Sigmoid colon (tissue), 7 donors: ENCODE data around the gene PPP6R3. TPM values are rescaled to one million over a fixed set of nuclear protein-coding genes. Genes with fewer than 3 reads are reported as not detected.

Experiments used
- DNase-seq: peaks from one replicate; pipeline ENCODE4 v3.0.0-alpha.2; 2019
- H3K27ac ChIP-seq, 4 donors: fragments of 200-600 bp; sonication (generic); one replicate each; pipeline ENCODE4 v1.5.1; 2016 to 2019; ENCODE audit warnings: mild to moderate bottlenecking in 1 of 4
- H3K27me3 ChIP-seq, 3 donors: fragments of 200-600 bp; sonication (generic); one replicate each; pipeline ENCODE4 v1.5.1; 2019; ENCODE audit warnings: mild to moderate bottlenecking in 1 of 3
- H3K36me3 ChIP-seq, 4 donors: fragments of 200-600 bp; sonication (generic); one replicate each; pipeline ENCODE4 v1.5.1; 2016 to 2019
- H3K4me1 ChIP-seq, 4 donors: fragments of 200-600 bp; sonication (generic); one replicate each; pipeline ENCODE4 v1.5.1; 2017 to 2019
- H3K4me3 ChIP-seq, 4 donors: fragments of 200-600 bp; sonication (generic); one replicate each; pipeline ENCODE4 v1.5.1; 2017 to 2019; ENCODE audit warnings: mild to moderate bottlenecking in 2 of 4, moderate library complexity in 1 of 4
- H3K9me3 ChIP-seq, 4 donors: fragments of 200-600 bp in 3 of 4; sonication (generic) in 3 of 4; one replicate each; pipeline versions ENCODE4 v1.5.1 to v1.6.1; 2013 to 2019
- EP300 ChIP-seq, 4 donors: sonication (generic); formaldehyde crosslinking; IDR thresholded peaks; one replicate each; pipeline ENCODE4 v1.6.1; 2017; ENCODE audit warnings: antibody characterized with exemption in 4 of 4
- POLR2A ChIP-seq, 2 donors: fragments of 450-650 bp; IDR thresholded peaks; one replicate each; pipeline ENCODE4 v1.6.1; 2016; ENCODE audit warnings: antibody characterized with exemption in 2 of 2, mild to moderate bottlenecking in 2 of 2, moderate library complexity in 2 of 2
- POLR2AphosphoS5 ChIP-seq, 4 donors: sonication (generic); formaldehyde crosslinking; IDR thresholded peaks; one replicate each; pipeline ENCODE4 v1.6.1; 2017; ENCODE audit warnings: antibody characterized with exemption in 4 of 4
- WGBS, 2 donors: extraction: QIAGEN DNeasy Blood & Tissue Kit; methylation state at CpG; one replicate each; pipeline ENCODE4 v1.1.7; 2013; 5-methylcytosine and 5-hydroxymethylcytosine counted together
- intact Hi-C: fragments of 100-400 bp; cut with DNase I; formaldehyde crosslinking; loops from one replicate; pipeline ENCODE4 v1.15.1; 2023
- polyA plus RNA-seq, 3 donors: library from polyadenylated mRNA; stranded (reverse); fragments of 200-250 nt; gene quantifications; one replicate each; pipeline ENCODE4 v1.2.3, GENCODE V29; 2013
- total RNA-seq, 4 donors: library from RNA; depleted of rRNA; stranded (reverse); fragments of >200 nt; gene quantifications; one replicate each; pipeline ENCODE4 v1.1.0, GENCODE V29; 2016
- TF ChIP-seq, protein P1 (sequence below), 4 experiments: fragments of 450-650 bp in 3 of 4; fragments of 200-600 bp in 1 of 4; IDR thresholded peaks; one replicate each; pipeline ENCODE4 v1.5.1; 2016 to 2019; ENCODE audit warnings: antibody characterized with exemption in 4 of 4, mild to moderate bottlenecking in 3 of 4, moderate library complexity in 2 of 4
- donor health status: healthy with polysubstance abuse.
- donor health status: Bipolar disorder and iron deficiency.
- donor health status: healthy.

PPP6R3 gene
- total and polyA plus RNA-seq, 7 donors: 24.0 to 157 (median 133) TPM

DNA sequence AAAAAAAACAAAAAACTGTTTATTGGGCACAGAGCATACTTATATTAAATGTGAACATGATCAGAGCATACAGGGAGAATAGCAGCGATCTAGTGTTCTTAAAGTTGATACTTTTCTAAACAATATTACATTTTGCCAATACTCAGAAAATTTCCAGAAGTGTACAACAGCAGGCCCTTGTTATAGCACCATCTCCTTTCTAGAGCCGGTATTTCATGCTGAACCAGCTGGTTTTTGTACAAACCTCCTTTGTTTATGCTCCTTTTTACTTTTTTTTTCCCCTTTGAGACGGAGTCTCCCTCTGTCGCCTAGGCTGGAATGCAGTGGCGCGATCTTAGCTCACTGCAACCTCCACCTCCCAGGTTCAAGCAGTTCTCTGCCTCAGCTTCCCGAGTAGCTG lies 90.7 kb downstream of the PPP6R3 start:
- intact Hi-C loops: no loop called here
- H3K27me3 ChIP-seq: no peaks in the 10 kb centered on the region
- H3K27ac ChIP-seq: no peak overlapping the region
- WGBS, 2 donors: 79 to 90% methylated on average over 7 of the region's 7 CpGs
- H3K4me3 ChIP-seq: no peak overlapping the region
- no peaks in the 10 kb centered on the region for H3K9me3 ChIP-seq
- no peak for DNase-seq
- no peak for TF ChIP-seq POLR2AphosphoS5 (IDR thresholded peaks at IDR 0.05)
- H3K36me3 ChIP-seq: peaks cover 0 to 67% (median 9%) of the 10 kb centered on the region in 4 donors
- H3K4me1 ChIP-seq: peaks cover 0 to 33% (median 26%) of the 10 kb centered on the region in 4 donors

DNA sequence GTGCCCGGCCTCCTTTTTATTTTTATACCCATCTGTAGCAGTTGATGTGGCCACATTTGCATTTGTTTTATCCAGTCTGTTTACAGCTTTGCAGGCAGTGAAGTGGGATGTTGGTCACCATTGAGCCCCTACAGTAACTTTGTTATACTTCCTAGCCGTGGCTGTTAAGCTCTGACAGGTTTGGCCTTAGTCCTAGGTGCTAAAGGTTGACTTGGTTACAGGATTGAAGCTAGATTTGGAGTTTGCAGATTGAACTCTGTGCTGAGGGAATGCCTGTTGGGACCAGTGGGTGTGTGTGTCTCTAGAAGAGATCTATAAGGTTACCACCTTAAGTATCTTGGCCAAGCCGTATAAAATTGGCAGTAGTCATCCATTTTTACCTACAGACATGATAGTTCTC lies 91.2 kb downstream of the PPP6R3 start:
- H3K36me3 ChIP-seq: peaks cover 0 to 63% (median 7%) of the 10 kb centered on the region in 4 donors
- TF ChIP-seq, protein P1, sequence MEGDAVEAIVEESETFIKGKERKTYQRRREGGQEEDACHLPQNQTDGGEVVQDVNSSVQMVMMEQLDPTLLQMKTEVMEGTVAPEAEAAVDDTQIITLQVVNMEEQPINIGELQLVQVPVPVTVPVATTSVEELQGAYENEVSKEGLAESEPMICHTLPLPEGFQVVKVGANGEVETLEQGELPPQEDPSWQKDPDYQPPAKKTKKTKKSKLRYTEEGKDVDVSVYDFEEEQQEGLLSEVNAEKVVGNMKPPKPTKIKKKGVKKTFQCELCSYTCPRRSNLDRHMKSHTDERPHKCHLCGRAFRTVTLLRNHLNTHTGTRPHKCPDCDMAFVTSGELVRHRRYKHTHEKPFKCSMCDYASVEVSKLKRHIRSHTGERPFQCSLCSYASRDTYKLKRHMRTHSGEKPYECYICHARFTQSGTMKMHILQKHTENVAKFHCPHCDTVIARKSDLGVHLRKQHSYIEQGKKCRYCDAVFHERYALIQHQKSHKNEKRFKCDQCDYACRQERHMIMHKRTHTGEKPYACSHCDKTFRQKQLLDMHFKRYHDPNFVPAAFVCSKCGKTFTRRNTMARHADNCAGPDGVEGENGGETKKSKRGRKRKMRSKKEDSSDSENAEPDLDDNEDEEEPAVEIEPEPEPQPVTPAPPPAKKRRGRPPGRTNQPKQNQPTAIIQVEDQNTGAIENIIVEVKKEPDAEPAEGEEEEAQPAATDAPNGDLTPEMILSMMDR (IDR thresholded peaks at IDR 0.05): no peak
- TF ChIP-seq EP300 (IDR thresholded peaks at IDR 0.05) (no peak), POLR2A (IDR thresholded peaks at IDR 0.05) (no peak), POLR2AphosphoS5 (IDR thresholded peaks at IDR 0.05) (no peak)
- intact Hi-C loops: no loop called here

DNA sequence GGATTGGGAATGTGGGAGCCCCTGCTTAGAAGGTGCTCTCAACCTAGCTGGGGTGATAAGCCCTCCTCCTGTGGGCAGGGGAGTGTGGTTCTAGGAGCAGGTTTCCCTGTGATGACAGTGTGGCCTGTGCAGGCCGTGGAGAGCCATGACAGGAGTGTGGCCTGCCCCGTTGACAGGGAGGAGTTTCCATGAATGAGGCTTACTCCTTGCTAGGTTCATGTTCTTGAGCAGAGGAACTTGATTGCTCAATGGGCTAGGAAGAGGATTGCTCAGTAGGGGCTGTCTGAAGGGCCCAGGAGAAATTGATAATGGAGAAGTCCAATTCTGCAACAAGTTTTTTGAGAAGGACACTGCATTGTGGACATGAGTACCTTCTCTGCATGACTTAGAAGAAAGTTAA lies 92.0 kb downstream of the PPP6R3 start:
- intact Hi-C loops: no loop called here

More for the DNA sequence above, 91.2 kb downstream of the PPP6R3 start:
- DNase-seq: no peak
- 85 to 95% methylated on average over 3 of the region's 3 CpGs for WGBS, 2 donors
- Histone ChIP-seq H3K9me3 (no peaks in the 10 kb centered on the region), H3K4me1 (peaks cover 0 to 28% (median 22%) of the 10 kb centered on the region in 4 donors), H3K4me3 (no peak overlapping the region), H3K27ac (no peak overlapping the region), H3K27me3 (no peaks in the 10 kb centered on the region)

DNA sequence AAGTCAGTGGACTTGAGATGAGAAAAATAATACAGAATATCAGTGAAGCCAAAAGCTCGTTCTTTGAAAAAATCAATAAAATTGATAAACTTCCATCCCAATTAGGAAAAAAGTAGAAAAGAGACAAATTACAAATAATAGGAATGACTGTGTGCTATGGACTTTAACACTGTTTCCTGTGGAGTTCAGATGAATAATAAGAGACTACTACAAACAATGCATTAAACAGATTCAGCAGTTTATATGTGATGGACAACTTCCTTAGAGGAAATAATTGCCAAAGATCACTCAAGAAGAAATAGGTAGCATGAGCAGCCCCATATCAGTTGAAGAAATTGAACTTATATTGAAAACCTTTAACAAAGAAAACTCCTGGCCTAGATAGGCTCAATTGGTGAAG lies 99.7 kb downstream of the PPP6R3 start:
- Histone ChIP-seq H3K9me3 (no peaks in the 10 kb centered on the region), H3K4me1 (no peaks in the 10 kb centered on the region), H3K36me3 (peaks cover under 1 to 70% (median 5%) of the 10 kb centered on the region in 4 donors), H3K4me3 (no peak overlapping the region), H3K27ac (no peak overlapping the region), H3K27me3 (no peaks in the 10 kb centered on the region)
- no peak for DNase-seq
- 95% methylated on average over 1 of the region's 1 CpG for WGBS, 2 donors
- intact Hi-C loops: no loop called here
- no peak for TF ChIP-seq POLR2AphosphoS5 (IDR thresholded peaks at IDR 0.05)
- TF ChIP-seq POLR2A (IDR thresholded peaks at IDR 0.05): no peak
- TF ChIP-seq, protein P1 (IDR thresholded peaks at IDR 0.05): no peak
- TF ChIP-seq EP300 (IDR thresholded peaks at IDR 0.05): no peak

More for the DNA sequence above, 92.0 kb downstream of the PPP6R3 start:
- no peaks in the 10 kb centered on the region for H3K9me3 ChIP-seq
- peaks cover 0 to 67% (median 7%) of the 10 kb centered on the region in 4 donors for H3K36me3 ChIP-seq
- WGBS, 2 donors: 89 to 91% methylated on average over 2 of the region's 2 CpGs
- no peak for DNase-seq
- no peak for TF ChIP-seq POLR2AphosphoS5 (IDR thresholded peaks at IDR 0.05)
- no peak for TF ChIP-seq POLR2A (IDR thresholded peaks at IDR 0.05)
- TF ChIP-seq, protein P1 (IDR thresholded peaks at IDR 0.05): no peak
- TF ChIP-seq EP300 (IDR thresholded peaks at IDR 0.05): no peak
- peaks cover 0 to 24% (median 20%) of the 10 kb centered on the region in 4 donors for H3K4me1 ChIP-seq
- H3K4me3 ChIP-seq: no peak overlapping the region
- no peaks in the 10 kb centered on the region for H3K27me3 ChIP-seq
- no peak overlapping the region for H3K27ac ChIP-seq

DNA sequence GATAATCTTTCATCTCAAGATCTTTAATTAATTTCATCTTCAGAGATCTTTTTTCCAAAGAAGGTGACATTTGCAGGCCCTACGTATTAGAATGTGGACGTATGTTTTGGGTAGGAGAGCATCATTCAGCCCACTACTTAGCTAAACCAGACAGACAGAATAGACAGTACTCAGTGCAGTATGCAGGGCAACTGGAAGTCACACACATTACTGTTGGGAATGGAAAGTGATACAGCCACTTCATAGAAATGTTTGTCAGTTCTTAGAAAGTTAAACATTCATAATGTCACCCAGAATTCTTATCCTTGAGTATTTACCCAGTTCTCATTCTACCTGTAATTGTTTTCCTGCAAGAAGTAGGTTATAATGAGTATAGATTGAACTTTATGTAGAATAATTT lies 102.9 kb downstream of the PPP6R3 start:
- intact Hi-C loops: no loop called here
- Histone ChIP-seq H3K27ac (no peak overlapping the region), H3K36me3 (peaks cover 3 to 83% (median 18%) of the 10 kb centered on the region in 4 donors), H3K4me1 (peaks cover 0 to 5% (median 2%) of the 10 kb centered on the region in 4 donors), H3K27me3 (no peaks in the 10 kb centered on the region), H3K9me3 (no peaks in the 10 kb centered on the region), H3K4me3 (no peak overlapping the region)
- 94 to 96% methylated on average over 2 of the region's 2 CpGs for WGBS, 2 donors
- TF ChIP-seq, protein P1 (IDR thresholded peaks at IDR 0.05): no peak
- no peak for TF ChIP-seq EP300 (IDR thresholded peaks at IDR 0.05)
- TF ChIP-seq POLR2A (IDR thresholded peaks at IDR 0.05): no peak
- no peak for TF ChIP-seq POLR2AphosphoS5 (IDR thresholded peaks at IDR 0.05)
- DNase-seq: no peak
